RWPE2 (cell line): ENCODE measurements around the gene GLIPR1L2.
"Not testable (repeated sequence)": the region's sequence is repeated elsewhere in the genome, so short reads cannot be mapped to it uniquely, and the experiment has no call there.

ENCODE experiments used
- ATAC-seq: fragments of 200-7000 bp; cut with Tn5 transposase; 3 replicates; pipeline ENCODE4 v1.9.1; 2021; ENCODE audit warnings: low read depth
- DNase-seq: peaks from one replicate; pipeline ENCODE4 v3.0.0-alpha.2; 2020; ENCODE audit warnings: low spot score
- H3K27ac ChIP-seq: fragments of 450-650 bp; 2 replicates; pipeline ENCODE4 v1.5.1; 2017; ENCODE audit warnings: mild to moderate bottlenecking; ENCODE audit not compliant: poor library complexity, severe bottlenecking
- H3K27me3 ChIP-seq: fragments of 250-450 bp; sonication (Bioruptor Pico); 2 replicates; pipeline ENCODE4 v1.5.1; 2021; ENCODE audit warnings: mild to moderate bottlenecking, moderate library complexity; ENCODE audit not compliant: insufficient read depth, poor library complexity, severe bottlenecking
- H3K36me3 ChIP-seq: fragments of 250-450 bp; sonication (Bioruptor Pico); 2 replicates; pipeline ENCODE4 v1.5.1; 2020; ENCODE audit warnings: low read depth, mild to moderate bottlenecking, moderate library complexity
- H3K4me1 ChIP-seq: fragments of 250-450 bp; sonication (Bioruptor Pico); 2 replicates; pipeline ENCODE4 v1.5.1; 2021; ENCODE audit warnings: mild to moderate bottlenecking, moderate library complexity; ENCODE audit not compliant: insufficient read depth, poor library complexity, severe bottlenecking
- H3K4me3 ChIP-seq: fragments of 250-450 bp; sonication (Bioruptor Pico); 2 replicates; pipeline ENCODE4 v1.5.1; 2021; ENCODE audit warnings: mild to moderate bottlenecking, moderate library complexity; ENCODE audit not compliant: severe bottlenecking
- H3K9me3 ChIP-seq: fragments of 250-450 bp; sonication (Bioruptor Pico); 2 replicates; pipeline ENCODE4 v1.5.1; 2021; ENCODE audit warnings: mild to moderate bottlenecking, moderate library complexity; ENCODE audit not compliant: severe bottlenecking
- TF ChIP-seq, protein P1 (sequence below): fragments of 450-650 bp; IDR thresholded peaks from one replicate; pipeline ENCODE4 v1.5.1; 2017; ENCODE audit warnings: mild to moderate bottlenecking, moderate library complexity; ENCODE audit not compliant: poor library complexity, severe bottlenecking

GLIPR1L2 gene

DNA sequence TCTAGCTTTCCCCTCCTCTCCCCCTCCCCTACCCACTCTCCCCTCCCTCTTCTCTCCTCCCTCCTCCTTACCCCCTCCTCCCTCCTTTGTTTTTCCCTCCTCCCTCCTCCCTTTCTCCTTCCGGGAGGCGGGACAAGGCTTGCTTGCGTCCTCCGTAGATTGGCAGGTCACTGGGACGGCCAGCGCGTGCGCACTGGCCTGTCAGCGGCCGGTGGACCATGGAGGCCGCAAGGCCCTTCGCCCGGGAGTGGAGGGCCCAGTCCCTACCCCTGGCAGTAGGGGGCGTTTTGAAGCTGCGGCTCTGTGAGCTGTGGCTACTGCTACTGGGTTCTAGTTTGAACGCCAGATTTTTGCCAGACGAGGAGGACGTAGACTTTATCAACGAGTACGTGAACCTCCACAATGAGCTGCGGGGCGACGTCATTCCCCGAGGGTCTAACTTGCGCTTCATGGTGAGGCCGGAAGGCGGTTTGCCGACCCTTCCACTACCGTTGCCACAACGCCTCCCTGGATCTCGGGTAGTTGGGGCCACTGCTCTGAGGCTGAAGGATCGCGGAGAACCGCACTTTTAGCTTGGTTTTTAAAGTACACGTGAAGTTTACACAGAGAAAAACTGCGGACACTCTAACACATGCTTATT is at the start of gene GLIPR1L2:
Gene GLIPR1L2, plus strand, starts transcription at position 191 of the 640 bp plus-strand sequence. Its CDS starts 28 bp downstream, at position 219.
- Histone ChIP-seq H3K36me3 (no peaks in the 10 kb centered on the region), H3K9me3 (no peaks in the 10 kb centered on the region), H3K27me3 (no peaks in the 10 kb centered on the region), H3K4me3 (peak within 1 kb of the TSS; percentile 37), H3K4me1 (peaks cover 14% of the 10 kb centered on the region), H3K27ac (peak within 1 kb of the TSS; percentile 58)
- ATAC-seq (peak; percentile 95), DNase-seq (peak; percentile 93)
- TF ChIP-seq, protein P1, sequence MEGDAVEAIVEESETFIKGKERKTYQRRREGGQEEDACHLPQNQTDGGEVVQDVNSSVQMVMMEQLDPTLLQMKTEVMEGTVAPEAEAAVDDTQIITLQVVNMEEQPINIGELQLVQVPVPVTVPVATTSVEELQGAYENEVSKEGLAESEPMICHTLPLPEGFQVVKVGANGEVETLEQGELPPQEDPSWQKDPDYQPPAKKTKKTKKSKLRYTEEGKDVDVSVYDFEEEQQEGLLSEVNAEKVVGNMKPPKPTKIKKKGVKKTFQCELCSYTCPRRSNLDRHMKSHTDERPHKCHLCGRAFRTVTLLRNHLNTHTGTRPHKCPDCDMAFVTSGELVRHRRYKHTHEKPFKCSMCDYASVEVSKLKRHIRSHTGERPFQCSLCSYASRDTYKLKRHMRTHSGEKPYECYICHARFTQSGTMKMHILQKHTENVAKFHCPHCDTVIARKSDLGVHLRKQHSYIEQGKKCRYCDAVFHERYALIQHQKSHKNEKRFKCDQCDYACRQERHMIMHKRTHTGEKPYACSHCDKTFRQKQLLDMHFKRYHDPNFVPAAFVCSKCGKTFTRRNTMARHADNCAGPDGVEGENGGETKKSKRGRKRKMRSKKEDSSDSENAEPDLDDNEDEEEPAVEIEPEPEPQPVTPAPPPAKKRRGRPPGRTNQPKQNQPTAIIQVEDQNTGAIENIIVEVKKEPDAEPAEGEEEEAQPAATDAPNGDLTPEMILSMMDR, result peak; percentile 93

- no peak; the same call in 2 of the 3 replicates for ATAC-seq
- H3K4me3 ChIP-seq, result no peak overlapping the region
- no peak overlapping the region for H3K27ac ChIP-seq
- H3K27me3 ChIP-seq, result no peaks in the 10 kb centered on the region
- H3K9me3 ChIP-seq, result no peaks in the 10 kb centered on the region
- H3K36me3 ChIP-seq, result no peaks in the 10 kb centered on the region
- DNase-seq, result no peak
- TF ChIP-seq, protein P1, result no peak
- H3K4me1 ChIP-seq, result peaks cover 4% of the 10 kb centered on the region
These were observed 49.0 kb upstream of the GLIPR1L2 start for GRCh38 chr12:75341873-75342272.

GRCh38 chr12:75345531-75345930 is 45.4 kb upstream of the GLIPR1L2 start:
- Histone ChIP-seq H3K36me3 (no peaks in the 10 kb centered on the region), H3K4me3 (no peak overlapping the region), H3K9me3 (no peaks in the 10 kb centered on the region), H3K27ac (no peak overlapping the region), H3K4me1 (peaks cover 4% of the 10 kb centered on the region), H3K27me3 (no peaks in the 10 kb centered on the region)
- ATAC-seq (peak; percentile 70; the same call in 2 of the 3 replicates), DNase-seq (no peak)
- TF ChIP-seq, protein P1, result no peak

- not testable (repeated sequence) for H3K9me3 ChIP-seq, H3K27me3 ChIP-seq, H3K27ac ChIP-seq, H3K36me3 ChIP-seq, H3K4me1 ChIP-seq, ATAC-seq, DNase-seq, H3K4me3 ChIP-seq
These were observed 44.7 kb upstream of the GLIPR1L2 start for GRCh38 chr12:75346215-75346614.

- TF ChIP-seq, protein P1, result no peak
- ATAC-seq (no peak), DNase-seq (no peak)
- no peaks in the 10 kb centered on the region for H3K9me3 ChIP-seq
- H3K27ac ChIP-seq, result no peak overlapping the region
- no peak overlapping the region for H3K4me3 ChIP-seq
- no peaks in the 10 kb centered on the region for H3K36me3 ChIP-seq
- no peaks in the 10 kb centered on the region for H3K27me3 ChIP-seq
- H3K4me1 ChIP-seq, result peaks cover 4% of the 10 kb centered on the region
These were observed 40.9 kb upstream of the GLIPR1L2 start for GRCh38 chr12:75349946-75350345.
